ENCODE results near the gene CNIH3.
A peak's percentile ranks its signal among the peaks of the same experiment; 100 is the strongest.

The CNIH3 gene

DNA sequence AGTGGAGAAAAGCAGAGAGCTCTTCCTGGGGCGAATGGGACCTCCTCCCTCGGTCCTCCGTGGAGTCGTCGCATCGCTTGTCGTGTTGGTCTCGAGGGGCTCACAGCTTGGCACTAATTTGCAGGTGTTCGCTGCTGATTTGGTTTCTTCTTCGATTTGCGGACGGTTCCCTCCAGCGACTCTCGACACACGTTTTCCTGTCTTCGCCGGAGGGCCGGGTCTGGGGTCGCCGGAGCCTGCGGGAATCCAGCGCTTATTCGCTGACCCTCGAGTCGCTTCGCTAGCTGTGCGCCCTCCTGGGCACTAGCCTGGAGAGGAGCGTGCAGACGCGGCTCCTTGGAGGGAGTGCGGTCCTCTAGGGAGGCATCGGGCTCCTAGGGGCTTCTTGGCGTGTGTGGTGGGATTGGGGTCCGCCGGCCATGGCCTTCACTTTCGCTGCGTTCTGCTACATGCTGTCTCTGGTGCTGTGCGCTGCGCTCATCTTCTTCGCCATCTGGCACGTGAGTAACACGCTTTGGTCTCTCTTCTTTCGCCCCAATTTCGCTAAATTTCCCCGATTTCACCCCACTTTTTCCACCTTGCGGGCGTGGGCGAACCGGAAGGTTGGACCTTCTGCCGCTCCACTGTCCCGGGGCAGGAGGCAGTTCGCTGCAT lies 766 bp downstream of the CNIH3 start:
- peaks cover 78% of the 10 kb centered on the region for H3K27me3 ChIP-seq (ENCODE audit: insufficient read depth, low read length)
- H3K9me3 ChIP-seq (ENCODE audit: insufficient read depth, low read depth, low read length) = 0 out of 2 replicates have a peak, but pooled peaks cover 4% of the 10 kb centered on the region
- peak overlapping the region; percentile 27; the same call in 1 of the 2 replicates for H3K9ac ChIP-seq (ENCODE audit: low read depth, low read length)
- H3K36me3 ChIP-seq (ENCODE audit: insufficient read depth, low read length) = no peaks in the 10 kb centered on the region
- 1% methylated on average over 52 of the region's 52 CpGs for WGBS
- H3K4me1 ChIP-seq (ENCODE audit: insufficient read depth, low read length) = peaks cover 7% of the 10 kb centered on the region; the same call in 1 of the 2 replicates
- H3K27ac ChIP-seq (ENCODE audit: low read depth, low read length) = no peak overlapping the region
- peak overlapping the region; percentile 55 for H3K4me3 ChIP-seq (ENCODE audit: low read length)

DNA sequence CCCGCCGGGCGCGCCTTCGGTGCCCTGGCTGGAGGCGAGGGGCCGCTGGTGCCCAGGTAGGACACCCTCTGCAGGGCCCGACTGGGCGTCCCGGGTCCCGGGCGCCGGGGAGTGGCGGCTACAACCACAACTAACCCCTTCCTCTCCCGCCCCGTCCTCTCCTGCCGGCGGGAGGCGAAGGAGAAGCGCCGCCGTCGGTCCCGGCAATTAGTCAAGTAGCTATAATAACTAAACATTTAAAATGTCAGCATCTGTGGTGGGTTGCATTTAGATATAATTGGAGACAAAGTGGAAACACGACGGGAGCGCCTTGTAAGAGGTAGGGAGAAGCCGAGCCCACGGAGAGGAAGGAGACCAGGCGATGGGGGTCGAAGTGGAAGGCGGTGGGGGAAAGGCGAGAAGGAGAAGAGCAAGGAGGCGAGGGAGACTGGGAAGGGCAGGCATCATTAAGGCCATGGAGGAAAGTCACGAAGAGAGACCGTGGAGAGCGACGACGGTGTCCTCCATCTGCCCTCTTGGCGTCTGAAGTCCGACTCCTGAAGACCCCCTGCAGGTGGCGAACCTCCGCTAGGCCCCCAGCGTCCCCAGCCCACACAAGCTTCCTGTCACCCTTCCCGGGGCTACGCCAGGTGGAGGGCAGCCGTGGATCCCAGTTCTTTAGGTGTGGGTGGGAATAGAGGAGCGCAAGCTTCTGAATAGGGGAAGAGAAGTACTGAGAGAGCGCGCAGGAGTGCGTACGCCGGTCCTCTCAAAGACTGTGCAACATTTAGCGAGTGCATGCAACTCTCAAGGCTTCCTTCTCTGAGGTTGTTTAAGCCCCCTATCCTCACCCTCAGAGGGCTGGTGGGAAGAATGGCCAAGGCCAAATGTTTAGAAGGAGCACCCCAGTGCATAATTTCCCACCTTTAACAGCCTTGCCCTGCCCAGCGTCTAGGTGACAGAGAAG lies 1.6 kb downstream of the CNIH3 start:
- H3K27me3 ChIP-seq (ENCODE audit: insufficient read depth, low read length) = peaks cover 78% of the 10 kb centered on the region
- no peak overlapping the region; the same call in 1 of the 2 replicates for H3K9ac ChIP-seq (ENCODE audit: low read depth, low read length)
- H3K4me1 ChIP-seq (ENCODE audit: insufficient read depth, low read length) = peaks cover 7% of the 10 kb centered on the region; the same call in 1 of the 2 replicates
- H3K36me3 ChIP-seq (ENCODE audit: insufficient read depth, low read length) = no peaks in the 10 kb centered on the region
- no peak overlapping the region for H3K27ac ChIP-seq (ENCODE audit: low read depth, low read length)
- peak overlapping the region; percentile 55 for H3K4me3 ChIP-seq (ENCODE audit: low read length)
- 5% methylated on average over 46 of the region's 55 CpGs for WGBS
- 0 out of 2 replicates have a peak, but pooled peaks cover 4% of the 10 kb centered on the region for H3K9me3 ChIP-seq (ENCODE audit: insufficient read depth, low read depth, low read length)

DNA sequence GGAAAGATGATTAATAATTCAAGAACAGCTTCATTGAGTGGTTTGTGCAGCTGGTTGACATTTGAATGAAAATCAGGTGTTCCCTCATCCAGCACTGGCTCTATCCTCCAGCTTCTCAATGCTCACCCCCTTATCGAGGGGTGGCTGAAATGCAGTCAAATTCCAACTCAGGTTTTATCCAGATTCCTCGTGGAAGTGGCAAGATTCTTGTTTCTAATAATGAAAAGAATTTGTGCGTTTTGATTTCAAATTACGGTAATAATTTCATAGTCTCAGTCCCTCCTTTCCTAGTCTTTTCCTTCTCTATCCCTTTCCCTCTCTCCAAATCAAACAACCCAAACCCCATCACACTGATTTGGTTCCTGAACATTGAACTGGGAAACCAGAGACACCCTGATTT lies 3.1 kb downstream of the CNIH3 start:
- Histone ChIP-seq H3K9ac (ENCODE audit: low read depth, low read length) (no peak overlapping the region), H3K4me1 (ENCODE audit: insufficient read depth, low read length) (peaks cover 7% of the 10 kb centered on the region; the same call in 1 of the 2 replicates), H3K4me3 (ENCODE audit: low read length) (no peak overlapping the region), H3K9me3 (ENCODE audit: insufficient read depth, low read depth, low read length) (0 out of 2 replicates have a peak, but pooled peaks cover 4% of the 10 kb centered on the region), H3K27me3 (ENCODE audit: insufficient read depth, low read length) (peaks cover 66% of the 10 kb centered on the region), H3K36me3 (ENCODE audit: insufficient read depth, low read length) (no peaks in the 10 kb centered on the region), H3K27ac (ENCODE audit: low read depth, low read length) (no peak overlapping the region)
- 80% methylated on average over 4 of the region's 4 CpGs for WGBS

DNA sequence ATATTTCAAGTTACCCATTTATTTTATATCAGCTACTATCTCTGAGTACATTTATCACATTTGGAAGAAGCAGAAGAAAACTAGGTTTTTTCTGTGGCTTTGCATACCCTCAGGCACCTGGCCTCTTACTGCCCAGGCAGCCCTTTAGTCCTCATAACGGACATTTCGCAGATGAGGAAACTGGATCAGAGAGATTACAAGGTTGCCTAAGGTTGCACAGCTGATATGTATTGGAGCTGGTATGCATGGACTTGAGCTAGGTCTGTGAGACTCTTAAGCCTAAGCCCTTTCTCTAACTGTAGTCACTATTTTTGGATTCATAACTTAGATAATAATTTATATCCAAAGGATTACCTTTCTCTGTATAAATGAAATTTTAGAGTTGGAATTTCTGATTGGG lies 4.0 kb downstream of the CNIH3 start:
- Histone ChIP-seq H3K9ac (ENCODE audit: low read depth, low read length) (no peak overlapping the region), H3K9me3 (ENCODE audit: insufficient read depth, low read depth, low read length) (0 out of 2 replicates have a peak, but pooled peaks cover 4% of the 10 kb centered on the region), H3K36me3 (ENCODE audit: insufficient read depth, low read length) (no peaks in the 10 kb centered on the region), H3K27ac (ENCODE audit: low read depth, low read length) (no peak overlapping the region), H3K27me3 (ENCODE audit: insufficient read depth, low read length) (peaks cover 57% of the 10 kb centered on the region), H3K4me1 (ENCODE audit: insufficient read depth, low read length) (peaks cover 7% of the 10 kb centered on the region; the same call in 1 of the 2 replicates), H3K4me3 (ENCODE audit: low read length) (no peak overlapping the region)
- WGBS = 93% methylated on average over 2 of the region's 2 CpGs

DNA sequence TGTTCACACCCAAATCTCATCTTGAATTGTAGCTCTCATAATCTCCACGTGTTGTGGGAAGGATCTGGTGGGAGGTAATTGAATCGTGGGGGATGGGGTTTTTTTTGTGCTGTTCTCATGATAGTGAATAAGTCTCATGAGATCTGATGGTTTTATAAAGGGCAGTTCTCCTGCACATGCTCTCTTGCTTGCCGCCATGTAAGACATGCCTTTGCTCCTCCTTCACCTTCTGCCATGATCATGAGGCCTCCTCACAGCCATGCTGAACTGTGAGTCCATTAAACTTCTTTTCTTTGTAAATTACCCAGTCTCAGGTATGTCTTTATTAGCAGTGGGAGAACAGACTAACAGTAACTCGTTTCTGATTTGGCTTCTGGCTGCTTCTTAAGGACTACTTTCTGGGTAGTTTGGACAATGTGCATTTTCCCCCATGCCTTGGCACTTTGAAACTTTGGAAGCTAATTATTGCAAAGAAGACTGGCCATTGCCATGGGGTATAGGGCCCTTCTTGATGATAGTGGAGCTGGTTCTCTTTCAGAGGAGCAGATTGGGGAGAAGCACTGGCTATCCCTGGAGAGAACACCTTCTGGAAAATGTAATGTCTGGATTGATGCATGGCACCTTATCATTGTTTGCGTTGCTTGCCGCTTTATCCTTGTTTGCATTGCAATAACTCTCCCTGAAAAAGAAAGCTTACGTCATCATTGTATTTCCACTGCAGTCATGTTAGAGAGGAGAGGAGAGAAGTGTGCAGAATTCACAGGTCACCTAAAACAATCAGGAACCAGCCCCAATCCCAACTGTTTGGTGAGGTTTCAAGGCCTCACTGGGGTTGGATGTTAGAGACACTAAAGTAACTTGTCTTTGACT lies 5.9 kb downstream of the CNIH3 start:
- Histone ChIP-seq H3K4me3 (ENCODE audit: low read length) (no peak overlapping the region), H3K27me3 (ENCODE audit: insufficient read depth, low read length) (peaks cover 37% of the 10 kb centered on the region), H3K9me3 (ENCODE audit: insufficient read depth, low read depth, low read length) (0 out of 2 replicates have a peak, but pooled peaks cover 4% of the 10 kb centered on the region), H3K27ac (ENCODE audit: low read depth, low read length) (no peak overlapping the region), H3K4me1 (ENCODE audit: insufficient read depth, low read length) (0 out of 2 replicates have a peak, but pooled peaks cover 4% of the 10 kb centered on the region), H3K36me3 (ENCODE audit: insufficient read depth, low read length) (no peaks in the 10 kb centered on the region), H3K9ac (ENCODE audit: low read depth, low read length) (no peak overlapping the region)
- 90% methylated on average over 7 of the region's 7 CpGs for WGBS

DNA sequence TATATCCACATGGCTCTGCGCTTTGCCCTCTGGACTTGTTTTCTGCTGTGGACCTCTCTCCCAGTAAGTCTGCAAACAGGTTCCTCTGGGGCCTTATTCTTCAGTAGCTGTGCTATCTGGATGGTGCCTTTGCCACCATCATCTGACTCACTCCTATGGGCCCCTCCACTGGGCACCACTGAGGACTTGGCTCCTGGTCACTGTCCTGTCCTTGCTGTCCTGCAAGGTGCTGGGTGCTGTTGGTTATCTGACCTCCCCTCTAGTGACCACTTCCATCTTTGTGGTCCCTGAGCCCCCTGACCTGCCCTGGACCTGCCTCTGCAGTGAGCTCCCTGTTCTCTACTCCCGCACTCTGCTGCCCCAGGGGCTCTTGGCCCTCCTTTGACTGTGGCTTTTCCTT lies 6.7 kb downstream of the CNIH3 start:
- 92% methylated on average over 2 of the region's 2 CpGs for WGBS
- H3K27ac ChIP-seq (ENCODE audit: low read depth, low read length) = no peak overlapping the region
- 0 out of 2 replicates have a peak, but pooled peaks cover 4% of the 10 kb centered on the region for H3K4me1 ChIP-seq (ENCODE audit: insufficient read depth, low read length)
- no peaks in the 10 kb centered on the region for H3K36me3 ChIP-seq (ENCODE audit: insufficient read depth, low read length)
- peaks cover 30% of the 10 kb centered on the region for H3K27me3 ChIP-seq (ENCODE audit: insufficient read depth, low read length)
- no peak overlapping the region for H3K4me3 ChIP-seq (ENCODE audit: low read length)
- H3K9ac ChIP-seq (ENCODE audit: low read depth, low read length) = no peak overlapping the region
- 0 out of 2 replicates have a peak, but pooled peaks cover 4% of the 10 kb centered on the region for H3K9me3 ChIP-seq (ENCODE audit: insufficient read depth, low read depth, low read length)

DNA sequence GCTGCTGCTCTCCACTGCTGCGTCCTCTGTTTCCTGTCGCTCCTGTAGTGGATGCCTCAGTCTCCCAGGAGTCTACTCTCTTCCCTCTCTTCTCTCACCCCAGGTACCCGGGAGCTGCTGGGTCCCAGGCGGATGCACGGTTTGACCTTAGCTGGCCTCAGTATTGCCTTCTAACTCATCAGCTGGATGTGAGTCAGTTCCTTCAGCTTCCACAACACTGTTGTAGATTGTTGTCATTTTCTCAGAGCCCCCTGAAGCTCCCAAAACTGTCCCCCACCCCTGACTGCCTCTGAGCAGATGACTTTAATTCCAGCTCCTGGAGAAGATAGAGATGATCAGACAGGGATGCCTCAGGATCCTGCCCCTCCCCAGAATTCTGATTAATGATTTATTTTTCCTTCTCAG lies 7.2 kb downstream of the CNIH3 start:
- Histone ChIP-seq H3K27ac (ENCODE audit: low read depth, low read length) (no peak overlapping the region), H3K36me3 (ENCODE audit: insufficient read depth, low read length) (no peaks in the 10 kb centered on the region), H3K27me3 (ENCODE audit: insufficient read depth, low read length) (peaks cover 25% of the 10 kb centered on the region), H3K4me3 (ENCODE audit: low read length) (no peak overlapping the region), H3K4me1 (ENCODE audit: insufficient read depth, low read length) (0 out of 2 replicates have a peak, but pooled peaks cover 2% of the 10 kb centered on the region), H3K9me3 (ENCODE audit: insufficient read depth, low read depth, low read length) (0 out of 2 replicates have a peak, but pooled peaks cover 4% of the 10 kb centered on the region), H3K9ac (ENCODE audit: low read depth, low read length) (no peak overlapping the region)
- WGBS = 90% methylated on average over 5 of the region's 5 CpGs

DNA sequence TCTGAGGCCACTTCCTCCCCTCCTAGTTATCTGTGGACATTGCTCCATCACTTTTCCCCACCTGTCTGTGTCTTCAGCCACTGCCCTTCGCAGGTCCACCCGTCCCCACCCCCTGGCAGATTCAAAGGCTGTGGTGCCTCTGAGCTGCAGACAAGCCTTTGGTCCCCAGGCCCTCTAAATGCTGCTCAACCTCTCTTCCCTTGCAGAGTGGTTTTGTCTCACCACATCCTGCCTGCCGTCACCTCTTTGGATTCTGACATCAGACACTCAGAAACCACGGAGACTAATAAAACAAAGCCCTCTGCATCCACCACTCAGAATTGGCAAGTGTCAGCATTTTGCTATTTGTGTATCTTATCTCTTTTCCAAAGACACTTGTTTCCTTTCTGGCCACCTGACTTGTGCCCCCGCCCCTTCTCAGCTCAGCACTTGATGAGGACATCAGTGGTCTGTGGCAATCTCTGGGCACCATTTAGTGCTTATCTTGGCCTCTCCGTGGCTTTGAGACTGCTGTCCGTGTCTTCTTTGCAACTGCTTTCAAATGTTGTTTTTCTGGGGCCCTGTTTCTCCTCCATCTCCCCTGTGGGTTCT lies 7.7 kb downstream of the CNIH3 start:
- Histone ChIP-seq H3K27me3 (ENCODE audit: insufficient read depth, low read length) (peaks cover 20% of the 10 kb centered on the region), H3K27ac (ENCODE audit: low read depth, low read length) (no peak overlapping the region)
- 89% methylated on average over 7 of the region's 7 CpGs for WGBS

DNA sequence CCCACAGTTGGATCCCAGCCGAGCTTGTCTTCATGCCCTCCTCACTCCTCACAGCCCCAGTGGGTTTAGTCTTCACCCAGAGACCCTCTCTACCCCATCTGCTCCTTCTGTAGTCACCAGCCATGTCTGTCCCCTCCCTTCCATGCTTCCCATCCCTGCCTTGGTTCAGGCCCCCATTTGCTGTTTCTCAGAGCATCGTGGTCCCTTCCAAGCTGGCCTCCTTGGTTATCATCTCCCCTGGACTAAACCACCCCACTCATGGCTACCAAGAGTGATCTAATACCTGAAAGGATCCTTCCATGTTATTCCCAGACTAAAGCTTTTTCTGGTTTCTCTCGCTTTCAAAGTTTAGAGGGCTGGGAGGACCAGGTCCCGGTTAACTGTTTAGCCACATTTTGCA lies 8.3 kb downstream of the CNIH3 start:
- Histone ChIP-seq H3K27ac (ENCODE audit: low read depth, low read length) (no peak overlapping the region), H3K36me3 (ENCODE audit: insufficient read depth, low read length) (no peaks in the 10 kb centered on the region), H3K4me3 (ENCODE audit: low read length) (no peak overlapping the region), H3K27me3 (ENCODE audit: insufficient read depth, low read length) (peaks cover 14% of the 10 kb centered on the region), H3K4me1 (ENCODE audit: insufficient read depth, low read length) (no peaks in the 10 kb centered on the region), H3K9me3 (ENCODE audit: insufficient read depth, low read depth, low read length) (0 out of 2 replicates have a peak, but pooled peaks cover 4% of the 10 kb centered on the region), H3K9ac (ENCODE audit: low read depth, low read length) (no peak overlapping the region)
- 95% methylated on average over 4 of the region's 4 CpGs for WGBS

More for the DNA sequence above, 7.7 kb downstream of the CNIH3 start:
- H3K4me1 ChIP-seq (ENCODE audit: insufficient read depth, low read length) = no peaks in the 10 kb centered on the region
- no peak overlapping the region for H3K4me3 ChIP-seq (ENCODE audit: low read length)
- no peak overlapping the region for H3K9ac ChIP-seq (ENCODE audit: low read depth, low read length)
- 0 out of 2 replicates have a peak, but pooled peaks cover 4% of the 10 kb centered on the region for H3K9me3 ChIP-seq (ENCODE audit: insufficient read depth, low read depth, low read length)
- H3K36me3 ChIP-seq (ENCODE audit: insufficient read depth, low read length) = no peaks in the 10 kb centered on the region

DNA sequence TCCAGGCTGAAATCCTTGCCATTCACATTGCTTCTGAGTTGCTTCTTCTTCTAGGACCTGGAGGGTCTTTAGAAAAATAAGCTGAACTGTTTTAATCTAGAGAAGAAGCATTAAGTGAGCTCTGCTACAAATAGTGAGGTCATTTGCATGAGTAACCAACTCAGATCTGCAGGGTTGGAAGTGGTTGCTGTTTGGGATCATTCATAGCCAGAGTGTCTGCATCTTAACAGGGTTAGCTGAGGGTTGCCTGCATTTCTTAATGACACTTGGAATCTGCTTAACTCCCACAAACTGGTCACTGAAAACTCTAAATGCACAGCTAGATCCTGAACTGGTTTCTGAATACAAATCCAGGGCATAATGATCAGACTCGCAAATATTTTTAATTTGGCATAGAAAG lies 9.9 kb downstream of the CNIH3 start:
- H3K4me3 ChIP-seq (ENCODE audit: low read length) = no peak overlapping the region
- no peak overlapping the region for H3K27ac ChIP-seq (ENCODE audit: low read depth, low read length)
- H3K4me1 ChIP-seq (ENCODE audit: insufficient read depth, low read length) = no peaks in the 10 kb centered on the region
- H3K36me3 ChIP-seq (ENCODE audit: insufficient read depth, low read length) = no peaks in the 10 kb centered on the region
- H3K9me3 ChIP-seq (ENCODE audit: insufficient read depth, low read depth, low read length) = 0 out of 2 replicates have a peak, but pooled peaks cover 4% of the 10 kb centered on the region
- no peak overlapping the region for H3K9ac ChIP-seq (ENCODE audit: low read depth, low read length)
- H3K27me3 ChIP-seq (ENCODE audit: insufficient read depth, low read length) = no peaks in the 10 kb centered on the region; the same call in 1 of the 2 replicates
- WGBS = 100% methylated on average over 1 of the region's 1 CpG

All from HUES64 (cell line).